Naive thymus-derived CD8-positive, alpha-beta T cell (primary cell): Measurements from ENCODE around the gene CAMTA1. TPM values are rescaled to one million over a fixed set of nuclear protein-coding genes. Genes with fewer than 3 reads are reported as not detected.

Experiments used
- ATAC-seq, 2 donors: fragments of 150-1000 bp; cut with Tn5 transposase in 1 of 2; sonication (Bioruptor Pico), chemical (Tn5 transposase) in 1 of 2; 1 replicate in 1 of 2; 2 replicates in 1 of 2; pipeline ENCODE4 v1.10.0; 2021; ENCODE audit warnings: mild to moderate bottlenecking in 2 of 2, moderate library complexity in 2 of 2
- POLR2A ChIA-PET: fragments of 350-600 bp; sonication (Branson Sonifier 250); formaldehyde crosslinking; loops from one replicate; lab custom pipeline; 2021; ENCODE audit warnings: antibody characterized with exemption; lab: Charles Lee
- DNase-seq, 10 donors: peaks; one replicate each; pipeline versions ENCODE4 v3.0.0 to v3.0.0-alpha.2; 2020 to 2022
- H3K27ac Mint-ChIP-seq, 10 donors: one replicate each; pipeline ENCODE4 v1.8.0; 2020 to 2022; ENCODE audit warnings: mild to moderate bottlenecking in 10 of 10, mixed read lengths in 10 of 10, moderate library complexity in 4 of 10, inconsistent platforms in 1 of 10
- H3K27me3 Mint-ChIP-seq, 5 donors: one replicate each; pipeline ENCODE4 v1.8.0; 2021 to 2022; ENCODE audit warnings: mixed read lengths in 5 of 5
- H3K36me3 Mint-ChIP-seq, 3 donors: one replicate each; pipeline ENCODE4 v1.8.0; 2020 to 2022; ENCODE audit warnings: mixed read lengths in 3 of 3, mild to moderate bottlenecking in 2 of 3, inconsistent platforms in 1 of 3
- H3K4me1 Mint-ChIP-seq, 4 donors: one replicate each; pipeline ENCODE4 v1.8.0; 2021 to 2022; ENCODE audit warnings: mixed read lengths in 4 of 4
- H3K4me3 Mint-ChIP-seq, 10 donors: one replicate each; pipeline ENCODE4 v1.8.0; 2020 to 2022; ENCODE audit warnings: mild to moderate bottlenecking in 10 of 10, mixed read lengths in 10 of 10, moderate library complexity in 6 of 10, inconsistent platforms in 1 of 10
- H3K9me3 Mint-ChIP-seq, 9 donors: one replicate each; pipeline ENCODE4 v1.8.0; 2020 to 2022; ENCODE audit warnings: mixed read lengths in 9 of 9, mild to moderate bottlenecking in 3 of 9, inconsistent platforms in 1 of 9, moderate library complexity in 1 of 9
- polyA plus RNA-seq, 3 donors: library from polyadenylated mRNA; unstranded; fragments of 300-500 nt; fragmentation: Illumina TruSeq; gene quantifications; one replicate each; pipeline ENCODE4 v1.2.3, GENCODE V29; 2021
- total RNA-seq, 8 experiments: library from RNA in 2 of 8; stranded (reverse) in 2 of 8; gene quantifications; one replicate each; pipeline ENCODE4 v1.2.3 and lab custom pipeline; 2021 to 2026

Gene CAMTA1
- total and polyA plus RNA-seq, 5 experiments from 2014 or later: 32.6 to 78.3 (median 47.3) TPM

- H3K4me3 Mint-ChIP-seq: no peak overlapping the region
- no peaks in the 10 kb centered on the region for H3K4me1 Mint-ChIP-seq
- H3K9me3 Mint-ChIP-seq: peaks cover 0 to 5% (median 0%) of the 10 kb centered on the region in 9 donors
- DNase-seq: no peak
- H3K27ac Mint-ChIP-seq: no peak overlapping the region
- H3K36me3 Mint-ChIP-seq: no peaks in the 10 kb centered on the region
- POLR2A ChIA-PET: no interaction called here
- H3K27me3 Mint-ChIP-seq: peaks cover 12 to 56% (median 33%) of the 10 kb centered on the region in 5 donors
- ATAC-seq: no peak
Measured at GRCh38 chr1:7220712-7221252, 435.5 kb downstream of the CAMTA1 start.

- POLR2A ChIA-PET: no interaction called here
- DNase-seq: no peak
- H3K4me1 Mint-ChIP-seq: no peaks in the 10 kb centered on the region
- no peak overlapping the region for H3K27ac Mint-ChIP-seq
- H3K4me3 Mint-ChIP-seq: no peak overlapping the region
- no peaks in the 10 kb centered on the region for H3K36me3 Mint-ChIP-seq
- ATAC-seq: no peak
- peaks cover 0 to 3% (median 0%) of the 10 kb centered on the region in 9 donors for H3K9me3 Mint-ChIP-seq
- H3K27me3 Mint-ChIP-seq: peaks cover 6 to 49% (median 32%) of the 10 kb centered on the region in 5 donors
Measured at GRCh38 chr1:7221826-7222694, 436.8 kb downstream of the CAMTA1 start.

- POLR2A ChIA-PET: no interaction called here
- H3K27ac Mint-ChIP-seq: no peak overlapping the region
- DNase-seq: no peak
- no peak for ATAC-seq
- peaks cover 0 to 3% (median 0%) of the 10 kb centered on the region in 9 donors for H3K9me3 Mint-ChIP-seq
- no peaks in the 10 kb centered on the region for H3K36me3 Mint-ChIP-seq
- H3K4me3 Mint-ChIP-seq: no peak overlapping the region
- no peaks in the 10 kb centered on the region for H3K4me1 Mint-ChIP-seq
- peaks cover 6 to 49% (median 31%) of the 10 kb centered on the region in 5 donors for H3K27me3 Mint-ChIP-seq
Measured at GRCh38 chr1:7222695-7223015, 437.4 kb downstream of the CAMTA1 start.

- Mint-ChIP-seq H3K36me3 (no peaks in the 10 kb centered on the region), H3K4me3 (no peak overlapping the region)
Measured at GRCh38 chr1:7223334-7224080, 438.3 kb downstream of the CAMTA1 start.

GRCh38 chr1:7224081-7224534 is 438.9 kb downstream of the CAMTA1 start:
- Mint-ChIP-seq H3K4me3 (no peak overlapping the region), H3K27me3 (peaks cover 3 to 49% (median 33%) of the 10 kb centered on the region in 5 donors), H3K4me1 (no peaks in the 10 kb centered on the region), H3K36me3 (no peaks in the 10 kb centered on the region), H3K27ac (no peak overlapping the region), H3K9me3 (peaks cover 0 to 3% (median 0%) of the 10 kb centered on the region in 9 donors)
- DNase-seq: no peak
- POLR2A ChIA-PET: no interaction called here
- no peak for ATAC-seq

More at GRCh38 chr1:7223334-7224080, 438.3 kb downstream of the CAMTA1 start:
- Mint-ChIP-seq H3K27me3 (peaks cover 6 to 49% (median 31%) of the 10 kb centered on the region in 5 donors), H3K9me3 (peaks cover 0 to 3% (median 0%) of the 10 kb centered on the region in 9 donors), H3K4me1 (no peaks in the 10 kb centered on the region), H3K27ac (no peak overlapping the region)
- DNase-seq: no peak
- no peak for ATAC-seq
- POLR2A ChIA-PET: no interaction called here

GRCh38 chr1:7224644-7225043 is 439.4 kb downstream of the CAMTA1 start:
- Mint-ChIP-seq H3K36me3 (no peaks in the 10 kb centered on the region), H3K9me3 (peaks cover 0 to 3% (median 0%) of the 10 kb centered on the region in 9 donors), H3K27me3 (peaks cover 3 to 45% (median 32%) of the 10 kb centered on the region in 5 donors), H3K27ac (no peak overlapping the region), H3K4me1 (no peaks in the 10 kb centered on the region), H3K4me3 (no peak overlapping the region)
- DNase-seq (no peak), ATAC-seq (no peak)
- POLR2A ChIA-PET: no interaction called here

- Mint-ChIP-seq H3K4me1 (no peaks in the 10 kb centered on the region), H3K27ac (peak overlapping the region in 1 of 10 donors; percentile 53), H3K9me3 (no peaks in the 10 kb centered on the region), H3K4me3 (no peak overlapping the region), H3K27me3 (peaks cover 3 to 36% (median 31%) of the 10 kb centered on the region in 5 donors), H3K36me3 (no peaks in the 10 kb centered on the region)
- DNase-seq (no peak), ATAC-seq (no peak)
- POLR2A ChIA-PET: no interaction called here
Measured at GRCh38 chr1:7225711-7226505, 440.7 kb downstream of the CAMTA1 start.

- H3K9me3 Mint-ChIP-seq: no peaks in the 10 kb centered on the region
- no peaks in the 10 kb centered on the region for H3K36me3 Mint-ChIP-seq
- peaks cover 3 to 30% (median 23%) of the 10 kb centered on the region in 5 donors for H3K27me3 Mint-ChIP-seq
- H3K4me3 Mint-ChIP-seq: no peak overlapping the region
- DNase-seq (no peak), ATAC-seq (no peak)
- POLR2A ChIA-PET: no interaction called here
- no peak overlapping the region for H3K27ac Mint-ChIP-seq
- H3K4me1 Mint-ChIP-seq: no peaks in the 10 kb centered on the region
Measured at GRCh38 chr1:7227654-7228053, 442.4 kb downstream of the CAMTA1 start.

GRCh38 chr1:7228252-7228961 is 443.2 kb downstream of the CAMTA1 start:
- no peak for ATAC-seq
- Mint-ChIP-seq H3K4me3 (no peak overlapping the region), H3K9me3 (no peaks in the 10 kb centered on the region), H3K36me3 (no peaks in the 10 kb centered on the region), H3K4me1 (no peaks in the 10 kb centered on the region), H3K27me3 (peaks cover 0 to 27% (median 20%) of the 10 kb centered on the region in 5 donors), H3K27ac (peak overlapping the region in 1 of 10 donors; percentile 49)
- DNase-seq: no peak
- POLR2A ChIA-PET: no interaction called here

GRCh38 chr1:7229186-7229585 is 443.9 kb downstream of the CAMTA1 start:
- DNase-seq (no peak), ATAC-seq (no peak)
- no peaks in the 10 kb centered on the region for H3K36me3 Mint-ChIP-seq
- no peak overlapping the region for H3K4me3 Mint-ChIP-seq
- H3K9me3 Mint-ChIP-seq: no peaks in the 10 kb centered on the region
- H3K27ac Mint-ChIP-seq: no peak overlapping the region
- H3K4me1 Mint-ChIP-seq: no peaks in the 10 kb centered on the region
- POLR2A ChIA-PET: no interaction called here
- peaks cover 0 to 27% (median 20%) of the 10 kb centered on the region in 5 donors for H3K27me3 Mint-ChIP-seq

- no peaks in the 10 kb centered on the region for H3K36me3 Mint-ChIP-seq
- peaks cover 0 to 27% (median 17%) of the 10 kb centered on the region in 5 donors for H3K27me3 Mint-ChIP-seq
- H3K4me3 Mint-ChIP-seq: no peak overlapping the region
- no peak for DNase-seq
- no peak overlapping the region for H3K27ac Mint-ChIP-seq
- H3K4me1 Mint-ChIP-seq: no peaks in the 10 kb centered on the region
- no peak for ATAC-seq
- POLR2A ChIA-PET: no interaction called here
- H3K9me3 Mint-ChIP-seq: no peaks in the 10 kb centered on the region
Measured at GRCh38 chr1:7229696-7230631, 444.7 kb downstream of the CAMTA1 start.
